Spinal cord (tissue), 10 donors: ENCODE measurements around the gene FAM78A. TPM values are rescaled to one million over a fixed set of nuclear protein-coding genes. Genes with fewer than 3 reads are reported as not detected.

Experiments
- DNase-seq, 6 donors: peaks; one replicate each; pipeline versions ENCODE4 v3.0.0 to v3.0.0-alpha.2; 2013 to 2015; ENCODE audit warnings: low spot score in 6 of 6, low read depth in 4 of 6
- H3K27ac ChIP-seq: one replicate; pipeline ENCODE4 v1.5.1; 2013; ENCODE audit warnings: low read depth, low read length, control low read depth
- H3K27me3 ChIP-seq: one replicate; pipeline ENCODE4 v1.6.1; 2013; ENCODE audit warnings: low read length; ENCODE audit not compliant: control insufficient read depth, insufficient read depth
- H3K36me3 ChIP-seq: one replicate; pipeline ENCODE4 v1.6.1; 2013; ENCODE audit warnings: low read length; ENCODE audit not compliant: control insufficient read depth, insufficient read depth
- H3K4me1 ChIP-seq: one replicate; pipeline ENCODE4 v1.6.1; 2013; ENCODE audit warnings: low read length; ENCODE audit not compliant: control insufficient read depth, insufficient read depth
- H3K4me3 ChIP-seq: one replicate; pipeline ENCODE4 v1.5.1; 2013; ENCODE audit warnings: low read depth, low read length, control low read depth
- H3K9me3 ChIP-seq: one replicate; pipeline ENCODE4 v1.6.1; 2013; ENCODE audit warnings: low read length; ENCODE audit not compliant: control insufficient read depth, insufficient read depth
- WGBS: methylation state at CpG from one replicate; pipeline ENCODE4 v1.1.5; 2013; ENCODE audit warnings: missing lambda C conversion rate; ENCODE audit not compliant: insufficient coverage; 5-methylcytosine and 5-hydroxymethylcytosine counted together
- polyA plus RNA-seq, 2 donors: library from polyadenylated mRNA; unstranded; fragments of 120-200 nt; gene quantifications; one replicate each; pipeline ENCODE4 v1.2.1, GENCODE V29; 2013; ENCODE audit not compliant: insufficient read length in 2 of 2
- total RNA-seq, 2 donors: library from RNA; depleted of rRNA in 1 of 2; stranded (reverse); fragments of 120-200 nt in 1 of 2; fragments of >200 nt in 1 of 2; gene quantifications; one replicate each; pipeline versions ENCODE4 v1.2.3 to v1.2.4, GENCODE V29; 2013 to 2014
- donor health status: healthy.

Gene FAM78A
- total and polyA plus RNA-seq, 4 donors, result 2.7 to 7.4 (median 4.5) TPM

GRCh38 chr9:131233995-131234394, 42.3 kb downstream of the FAM78A start:
- Histone ChIP-seq H3K9me3 (no peaks in the 10 kb centered on the region), H3K36me3 (peaks cover 63% of the 10 kb centered on the region), H3K27ac (no peak overlapping the region), H3K4me3 (no peak overlapping the region), H3K27me3 (no peaks in the 10 kb centered on the region), H3K4me1 (peaks cover 17% of the 10 kb centered on the region)
- DNase-seq, result no peak
- WGBS, result 85% methylated on average over 8 of the region's 9 CpGs

DNA sequence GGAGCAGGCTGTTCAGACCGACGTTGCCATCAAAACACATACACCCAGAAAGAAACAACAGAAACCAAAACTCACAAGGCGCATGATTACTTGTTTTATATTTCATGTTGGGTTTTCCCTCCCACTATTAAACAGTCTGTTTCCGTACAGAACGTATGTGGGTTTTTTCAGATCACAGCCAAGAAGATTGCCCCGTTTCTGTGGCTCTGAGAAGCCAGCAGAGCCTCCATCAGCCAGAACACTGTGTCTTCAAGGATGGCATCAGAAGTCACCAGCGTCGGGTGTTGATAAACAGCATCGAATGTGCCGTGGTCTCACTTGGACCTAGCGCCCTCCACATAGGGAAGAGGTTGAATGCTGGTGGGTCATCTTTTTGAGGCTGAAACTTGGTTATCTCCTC, 42.8 kb downstream of the FAM78A start:
- no peak overlapping the region for H3K4me3 ChIP-seq
- H3K27me3 ChIP-seq, result no peaks in the 10 kb centered on the region
- H3K36me3 ChIP-seq, result peaks cover 63% of the 10 kb centered on the region
- WGBS, result 95% methylated on average over 9 of the region's 11 CpGs
- no peaks in the 10 kb centered on the region for H3K9me3 ChIP-seq
- no peak for DNase-seq
- H3K4me1 ChIP-seq, result peaks cover 13% of the 10 kb centered on the region
- no peak overlapping the region for H3K27ac ChIP-seq

- 73% methylated on average over 8 of the region's 8 CpGs for WGBS
- DNase-seq, result peak in 1 of 6 donors; percentile 53
- H3K36me3 ChIP-seq, result peaks cover 48% of the 10 kb centered on the region
Measured at GRCh38 chr9:131228988-131229387, 47.3 kb downstream of the FAM78A start.

GRCh38 chr9:131227959-131228460, 48.3 kb downstream of the FAM78A start:
- H3K4me1 ChIP-seq, result peaks cover 17% of the 10 kb centered on the region
- H3K27ac ChIP-seq, result no peak overlapping the region
- no peak overlapping the region for H3K4me3 ChIP-seq
- no peaks in the 10 kb centered on the region for H3K9me3 ChIP-seq
- 25% methylated on average over 7 of the region's 9 CpGs for WGBS
- DNase-seq, result peak in 2 of 6 donors; percentile 33 to 38
- no peaks in the 10 kb centered on the region for H3K27me3 ChIP-seq
- peaks cover 39% of the 10 kb centered on the region for H3K36me3 ChIP-seq

More at GRCh38 chr9:131228988-131229387, 47.3 kb downstream of the FAM78A start:
- H3K9me3 ChIP-seq, result no peaks in the 10 kb centered on the region
- peaks cover 17% of the 10 kb centered on the region for H3K4me1 ChIP-seq
- no peaks in the 10 kb centered on the region for H3K27me3 ChIP-seq
- no peak overlapping the region for H3K27ac ChIP-seq
- no peak overlapping the region for H3K4me3 ChIP-seq

GRCh38 chr9:131227112-131227958, 49.0 kb downstream of the FAM78A start:
- no peaks in the 10 kb centered on the region for H3K27me3 ChIP-seq
- 34% methylated on average over 7 of the region's 9 CpGs for WGBS
- no peaks in the 10 kb centered on the region for H3K9me3 ChIP-seq
- peak in 2 of 6 donors; percentile 52 to 64 for DNase-seq
- H3K4me3 ChIP-seq, result no peak overlapping the region
- peaks cover 17% of the 10 kb centered on the region for H3K4me1 ChIP-seq
- no peak overlapping the region for H3K27ac ChIP-seq
- H3K36me3 ChIP-seq, result peaks cover 32% of the 10 kb centered on the region

DNA sequence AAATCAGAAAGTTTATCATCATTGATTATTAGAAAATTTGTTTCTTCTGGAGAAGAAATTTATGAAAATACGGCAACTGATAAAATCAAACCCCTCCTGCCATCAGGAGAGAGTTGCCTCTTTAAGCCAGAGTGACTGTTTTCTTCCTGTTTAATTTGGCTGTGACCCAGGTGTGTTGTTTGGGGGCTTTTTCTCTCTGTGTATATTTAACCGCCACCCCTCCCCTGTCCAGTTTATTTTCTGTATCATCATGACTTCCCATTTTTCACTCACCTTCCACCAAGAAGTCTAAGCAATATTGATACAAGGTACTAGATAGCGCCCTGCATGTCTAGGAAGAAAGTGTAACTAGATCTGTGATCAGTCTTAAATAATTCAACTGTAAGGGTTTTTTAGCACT, 50.1 kb downstream of the FAM78A start:
- Histone ChIP-seq H3K36me3 (peaks cover 25% of the 10 kb centered on the region), H3K27ac (no peak overlapping the region), H3K4me1 (peaks cover 17% of the 10 kb centered on the region), H3K27me3 (no peaks in the 10 kb centered on the region), H3K9me3 (no peaks in the 10 kb centered on the region), H3K4me3 (no peak overlapping the region)
- DNase-seq, result no peak
- no CpG with 5 or more reads among the region's 3 CpGs for WGBS

DNA sequence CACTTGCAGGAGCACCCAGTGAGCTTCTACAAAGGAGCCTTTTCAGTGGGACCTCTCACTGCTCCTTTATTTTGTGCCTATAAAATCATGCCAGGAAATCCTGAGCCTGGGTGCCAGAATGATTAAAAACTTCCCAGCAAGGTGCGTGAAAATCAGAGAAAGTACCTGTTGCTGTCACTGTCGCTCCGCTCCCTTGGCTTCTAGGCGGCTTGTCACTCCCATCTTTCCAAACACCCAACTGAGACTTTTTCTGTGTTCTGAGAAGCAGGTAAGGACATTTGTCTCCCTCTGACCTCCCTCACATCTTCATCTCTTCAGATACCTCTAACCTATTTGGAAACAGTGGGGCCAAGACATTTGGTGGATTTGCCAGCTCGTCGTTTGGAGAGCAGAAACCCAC, 53.9 kb downstream of the FAM78A start:
- DNase-seq, result no peak

GRCh38 chr9:131220485-131220884, 55.8 kb downstream of the FAM78A start:
- no peak overlapping the region for H3K4me3 ChIP-seq
- no peak overlapping the region for H3K27ac ChIP-seq
- peaks cover 4% of the 10 kb centered on the region for H3K36me3 ChIP-seq
- H3K27me3 ChIP-seq, result no peaks in the 10 kb centered on the region
- no peaks in the 10 kb centered on the region for H3K4me1 ChIP-seq
- no peak for DNase-seq
- no CpG with 5 or more reads among the region's 2 CpGs for WGBS
- no peaks in the 10 kb centered on the region for H3K9me3 ChIP-seq

More for the DNA sequence above, 53.9 kb downstream of the FAM78A start:
- H3K9me3 ChIP-seq, result no peaks in the 10 kb centered on the region
- no peak overlapping the region for H3K27ac ChIP-seq
- whole genome bisulfite sequencing, result 100% methylated on average over 1 of the region's 6 CpGs
- no peaks in the 10 kb centered on the region for H3K27me3 ChIP-seq
- peaks cover 4% of the 10 kb centered on the region for H3K36me3 ChIP-seq
- peaks cover 8% of the 10 kb centered on the region for H3K4me1 ChIP-seq
- H3K4me3 ChIP-seq, result no peak overlapping the region

GRCh38 chr9:131218370-131218769, 57.9 kb downstream of the FAM78A start:
- Histone ChIP-seq H3K27ac (no peak overlapping the region), H3K4me3 (no peak overlapping the region), H3K36me3 (peaks cover 7% of the 10 kb centered on the region), H3K27me3 (no peaks in the 10 kb centered on the region), H3K9me3 (no peaks in the 10 kb centered on the region), H3K4me1 (peaks cover 5% of the 10 kb centered on the region)
- 17% methylated on average over 1 of the region's 5 CpGs for WGBS
- no peak for DNase-seq
